ENCODE data around the gene DPH6. TPM values are rescaled to one million over a fixed set of nuclear protein-coding genes. Genes with fewer than 3 reads are reported as not detected.

Gene DPH6
- total RNA-seq, 4 donors from 2014 or later = 12.5 to 50.0 (median 19.0) TPM

DNA sequence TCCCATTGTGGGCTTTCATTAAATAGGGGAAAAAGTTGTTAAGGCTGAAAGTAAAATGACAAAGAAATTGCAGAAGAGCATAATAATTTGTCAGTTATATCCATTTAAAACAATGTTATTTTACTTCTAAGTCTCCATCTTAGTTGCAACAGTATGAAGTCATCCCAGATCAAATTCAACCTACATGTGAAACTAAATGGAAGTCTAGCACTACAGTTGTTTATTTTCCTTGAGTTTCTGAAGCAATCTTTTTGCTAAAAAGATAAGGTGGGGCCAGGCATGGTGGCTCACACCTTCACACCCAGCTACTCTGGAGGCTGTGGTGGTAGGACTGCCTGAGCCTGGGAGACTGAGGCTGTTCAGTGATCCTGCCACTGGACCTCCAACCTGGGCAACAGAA, 80.2 kb downstream of the DPH6 start:
- H3K9me3 ChIP-seq = no peaks in the 10 kb centered on the region
- no peak overlapping the region for H3K27ac ChIP-seq
- no peaks in the 10 kb centered on the region for H3K36me3 ChIP-seq
- no peaks in the 10 kb centered on the region for H3K4me1 ChIP-seq
- DNase-seq (ENCODE audit: low spot score in 2 of 2) = no peak
- H3K27me3 ChIP-seq = no peaks in the 10 kb centered on the region
- H3K4me3 ChIP-seq = no peak overlapping the region
- no peak for TF ChIP-seq POLR2AphosphoS5 (IDR thresholded peaks at IDR 0.05)
- no peak for TF ChIP-seq POLR2A (IDR thresholded peaks at IDR 0.05)
- TF ChIP-seq EP300 (IDR thresholded peaks at IDR 0.05) = no peak
- TF ChIP-seq, protein P1, sequence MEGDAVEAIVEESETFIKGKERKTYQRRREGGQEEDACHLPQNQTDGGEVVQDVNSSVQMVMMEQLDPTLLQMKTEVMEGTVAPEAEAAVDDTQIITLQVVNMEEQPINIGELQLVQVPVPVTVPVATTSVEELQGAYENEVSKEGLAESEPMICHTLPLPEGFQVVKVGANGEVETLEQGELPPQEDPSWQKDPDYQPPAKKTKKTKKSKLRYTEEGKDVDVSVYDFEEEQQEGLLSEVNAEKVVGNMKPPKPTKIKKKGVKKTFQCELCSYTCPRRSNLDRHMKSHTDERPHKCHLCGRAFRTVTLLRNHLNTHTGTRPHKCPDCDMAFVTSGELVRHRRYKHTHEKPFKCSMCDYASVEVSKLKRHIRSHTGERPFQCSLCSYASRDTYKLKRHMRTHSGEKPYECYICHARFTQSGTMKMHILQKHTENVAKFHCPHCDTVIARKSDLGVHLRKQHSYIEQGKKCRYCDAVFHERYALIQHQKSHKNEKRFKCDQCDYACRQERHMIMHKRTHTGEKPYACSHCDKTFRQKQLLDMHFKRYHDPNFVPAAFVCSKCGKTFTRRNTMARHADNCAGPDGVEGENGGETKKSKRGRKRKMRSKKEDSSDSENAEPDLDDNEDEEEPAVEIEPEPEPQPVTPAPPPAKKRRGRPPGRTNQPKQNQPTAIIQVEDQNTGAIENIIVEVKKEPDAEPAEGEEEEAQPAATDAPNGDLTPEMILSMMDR (IDR thresholded peaks at IDR 0.05) = no peak

DNA sequence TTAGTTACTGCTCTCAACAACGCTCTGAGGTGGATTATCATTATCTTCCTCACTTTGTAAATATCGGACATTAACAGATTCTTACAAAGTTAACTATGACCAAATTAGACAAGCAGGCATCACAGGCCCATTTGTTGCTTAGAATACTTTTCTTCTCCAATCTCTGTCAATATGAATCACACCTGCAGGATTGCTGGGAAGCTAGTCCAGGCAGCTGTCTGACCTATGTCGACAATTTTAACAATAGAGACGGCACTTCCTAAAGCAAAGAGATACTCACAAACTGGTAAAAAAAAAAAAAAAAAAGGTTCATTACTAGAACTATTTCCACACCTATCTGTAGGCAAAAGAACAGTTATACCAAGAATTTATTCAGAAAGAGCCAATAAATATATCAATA, 85.3 kb downstream of the DPH6 start:
- Histone ChIP-seq H3K27me3 (no peaks in the 10 kb centered on the region), H3K36me3 (no peaks in the 10 kb centered on the region), H3K9me3 (no peaks in the 10 kb centered on the region), H3K27ac (no peak overlapping the region), H3K4me1 (no peaks in the 10 kb centered on the region), H3K4me3 (no peak overlapping the region)
- WGBS = 74% methylated on average over 4 of the region's 4 CpGs
- no peak for DNase-seq (ENCODE audit: low spot score in 2 of 2)
- TF ChIP-seq EP300 (IDR thresholded peaks at IDR 0.05) = no peak
- TF ChIP-seq POLR2A (IDR thresholded peaks at IDR 0.05) = no peak
- TF ChIP-seq, protein P1 (IDR thresholded peaks at IDR 0.05) = no peak
- TF ChIP-seq POLR2AphosphoS5 (IDR thresholded peaks at IDR 0.05) = no peak

DNA sequence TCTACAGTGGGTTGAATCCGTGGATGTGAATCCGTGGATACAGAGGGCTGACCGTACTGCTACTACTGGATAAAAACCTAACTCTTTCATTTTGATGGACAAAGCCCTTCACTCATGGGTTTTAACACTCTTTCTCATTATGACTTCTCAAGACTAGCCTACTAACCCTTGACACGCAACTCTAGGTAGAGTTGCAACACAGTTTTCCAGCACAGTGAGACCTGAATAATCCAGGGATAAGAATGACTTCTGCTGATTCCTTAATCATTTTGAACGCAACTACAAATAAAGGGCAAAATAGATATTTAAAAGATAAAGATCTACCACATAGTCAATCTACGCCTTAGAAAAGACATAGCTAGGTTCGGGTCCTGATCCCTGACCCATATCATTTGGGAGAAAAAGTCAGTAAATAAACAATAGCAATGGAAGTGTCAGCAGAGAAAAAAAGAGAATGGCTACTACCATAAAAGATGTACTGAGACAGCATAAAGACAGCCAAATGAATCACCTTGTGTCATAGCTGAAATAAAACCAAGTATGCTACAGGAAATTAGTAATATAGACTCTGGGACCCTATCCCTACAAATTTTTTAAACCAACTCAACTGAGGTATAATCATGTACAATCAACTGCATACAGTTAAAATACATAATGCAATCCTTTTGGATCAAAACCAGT, 87.6 kb downstream of the DPH6 start:
- no peak for TF ChIP-seq POLR2AphosphoS5 (IDR thresholded peaks at IDR 0.05)
- TF ChIP-seq, protein P1 (IDR thresholded peaks at IDR 0.05) = no peak
- no peak for TF ChIP-seq POLR2A (IDR thresholded peaks at IDR 0.05)
- TF ChIP-seq EP300 (IDR thresholded peaks at IDR 0.05) = no peak
- H3K4me3 ChIP-seq = no peak overlapping the region
- no peak overlapping the region for H3K27ac ChIP-seq
- H3K27me3 ChIP-seq = no peaks in the 10 kb centered on the region
- DNase-seq (ENCODE audit: low spot score in 2 of 2) = no peak
- no peaks in the 10 kb centered on the region for H3K4me1 ChIP-seq
- 97% methylated on average over 7 of the region's 7 CpGs for WGBS
- no peaks in the 10 kb centered on the region for H3K9me3 ChIP-seq
- H3K36me3 ChIP-seq = no peaks in the 10 kb centered on the region

DNA sequence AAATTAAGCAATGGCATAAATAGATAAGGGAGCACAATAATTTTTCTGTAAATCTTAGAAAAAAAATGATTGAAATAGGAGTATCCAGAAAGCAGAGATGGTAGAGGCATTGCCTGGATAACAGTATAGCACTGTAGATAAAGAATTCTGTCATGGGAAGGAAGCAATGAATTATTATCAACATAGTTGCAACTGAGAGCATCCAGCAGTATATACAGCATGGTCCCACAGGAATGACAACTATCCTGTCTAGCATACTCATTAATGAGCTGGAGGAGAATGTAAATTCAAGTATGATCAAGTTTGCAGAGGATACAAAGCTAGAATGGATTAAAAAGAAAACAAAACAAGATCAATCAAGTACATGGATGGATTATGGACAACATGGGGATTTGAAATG, 90.8 kb downstream of the DPH6 start:
- Histone ChIP-seq H3K9me3 (no peaks in the 10 kb centered on the region), H3K27ac (no peak overlapping the region), H3K4me3 (no peak overlapping the region), H3K27me3 (no peaks in the 10 kb centered on the region), H3K36me3 (no peaks in the 10 kb centered on the region), H3K4me1 (no peaks in the 10 kb centered on the region)
- DNase-seq (ENCODE audit: low spot score in 2 of 2) = no peak
- TF ChIP-seq EP300 (IDR thresholded peaks at IDR 0.05) = no peak
- TF ChIP-seq, protein P1 (IDR thresholded peaks at IDR 0.05) = no peak

DNA sequence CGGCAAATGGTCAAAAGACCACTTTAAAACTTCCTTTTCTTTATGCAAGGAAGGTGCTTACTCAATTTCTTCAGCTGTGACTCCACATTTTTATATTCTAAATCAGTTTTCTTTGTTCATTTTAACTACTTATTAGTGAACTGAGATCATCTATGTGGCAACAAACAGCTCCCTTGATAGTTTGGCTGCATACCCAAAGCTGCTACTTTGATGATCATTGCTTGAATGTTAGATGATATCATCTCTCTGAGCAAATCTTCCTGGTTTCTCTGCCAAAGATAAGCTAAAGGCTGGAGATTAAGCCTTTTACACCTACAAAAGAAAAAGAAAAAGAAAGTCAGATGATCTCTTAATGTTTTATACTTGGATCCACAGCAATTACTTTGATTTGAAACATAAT, 95.5 kb downstream of the DPH6 start:
- Histone ChIP-seq H3K36me3 (peaks cover 2% of the 10 kb centered on the region), H3K27ac (no peak overlapping the region), H3K9me3 (no peaks in the 10 kb centered on the region), H3K27me3 (no peaks in the 10 kb centered on the region), H3K4me1 (no peaks in the 10 kb centered on the region), H3K4me3 (no peak overlapping the region)
- no peak for DNase-seq (ENCODE audit: low spot score in 2 of 2)
- WGBS = 63% methylated on average over 1 of the region's 1 CpG
- TF ChIP-seq, protein P1 (IDR thresholded peaks at IDR 0.05) = no peak
- TF ChIP-seq EP300 (IDR thresholded peaks at IDR 0.05) (no peak), POLR2AphosphoS5 (IDR thresholded peaks at IDR 0.05) (no peak), POLR2A (IDR thresholded peaks at IDR 0.05) (no peak)

Measured in suprapubic skin (tissue), 4 donors.